Measurements from ENCODE around the gene ZER1.

- no peak for TF ChIP-seq CTCF (IDR thresholded peaks at IDR 0.05)
- TF ChIP-seq POLR2A (IDR thresholded peaks at IDR 0.05): no peak
Observed at GRCh38 chr9:128743421-128743820, 28.3 kb downstream of the ZER1 start.
